HG02884 (cell line): Measurements from ENCODE around the gene THEM5.
"Not testable (repeated sequence)": the region's sequence is repeated elsewhere in the genome, so short reads cannot be mapped to it uniquely, and the experiment has no call there.

ENCODE experiments used
- ATAC-seq: cut with Tn5 transposase; IDR thresholded peaks from one replicate; pipeline ENCODE4 v1.9.1; 2021; ENCODE audit warnings: mild to moderate bottlenecking, moderate library complexity; ENCODE audit not compliant: unreplicated experiment

Gene THEM5, protein sequence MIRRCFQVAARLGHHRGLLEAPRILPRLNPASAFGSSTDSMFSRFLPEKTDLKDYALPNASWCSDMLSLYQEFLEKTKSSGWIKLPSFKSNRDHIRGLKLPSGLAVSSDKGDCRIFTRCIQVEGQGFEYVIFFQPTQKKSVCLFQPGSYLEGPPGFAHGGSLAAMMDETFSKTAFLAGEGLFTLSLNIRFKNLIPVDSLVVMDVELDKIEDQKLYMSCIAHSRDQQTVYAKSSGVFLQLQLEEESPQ

DNA sequence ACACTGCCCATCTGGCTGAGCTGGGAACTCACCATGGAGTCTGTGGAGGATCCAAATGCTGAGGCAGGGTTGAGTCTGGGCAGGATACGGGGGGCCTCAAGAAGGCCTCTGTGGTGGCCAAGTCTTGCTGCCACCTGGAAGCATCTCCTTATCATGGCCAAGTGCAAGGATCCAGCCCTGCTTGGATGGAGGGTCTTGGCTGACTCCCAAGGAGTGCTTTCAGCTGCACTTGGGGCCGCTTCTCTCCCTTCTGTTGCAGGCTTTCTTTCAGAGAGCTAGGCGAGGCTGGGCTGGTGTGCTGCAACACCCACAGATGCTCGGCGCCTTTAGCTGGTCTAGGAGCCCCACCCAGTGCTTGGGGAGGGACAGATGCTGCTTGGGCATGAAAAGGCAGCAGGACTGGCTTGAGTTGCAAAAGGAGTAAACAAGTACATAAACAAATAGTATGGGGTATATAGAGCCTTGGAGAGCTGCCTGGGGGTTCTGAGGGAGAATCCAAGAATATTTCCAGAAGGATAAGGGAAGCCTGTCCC, at the start of gene THEM5:
Gene THEM5, minus strand, starts transcription at position 302 of the 533 bp plus-strand sequence. Its CDS starts 147 bp downstream, at position 155.
- no peak for ATAC-seq

DNA sequence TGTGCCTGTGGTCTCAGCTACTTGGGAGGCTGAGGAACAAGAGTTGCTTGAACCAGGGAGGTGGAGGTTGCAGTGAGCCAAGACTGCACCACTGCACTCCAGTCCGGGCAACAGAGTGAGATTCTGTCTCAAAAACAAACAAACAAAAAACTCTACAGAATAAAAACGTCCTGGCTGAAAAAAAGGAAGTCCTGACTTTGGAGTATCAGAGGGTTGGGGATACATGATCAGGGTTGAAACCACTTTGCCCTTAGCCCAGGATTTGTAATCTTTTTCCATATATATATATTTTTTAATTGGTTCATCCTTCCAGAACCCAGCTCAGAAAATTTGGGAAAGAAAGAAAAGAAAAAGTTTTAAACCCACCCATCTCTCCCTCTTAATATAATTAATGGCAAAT, 49.3 kb upstream of the THEM5 start:
- ATAC-seq = no peak

- ATAC-seq = not testable (repeated sequence)
These were observed 47.3 kb upstream of the THEM5 start for GRCh38 chr1:151900804-151901203.

DNA sequence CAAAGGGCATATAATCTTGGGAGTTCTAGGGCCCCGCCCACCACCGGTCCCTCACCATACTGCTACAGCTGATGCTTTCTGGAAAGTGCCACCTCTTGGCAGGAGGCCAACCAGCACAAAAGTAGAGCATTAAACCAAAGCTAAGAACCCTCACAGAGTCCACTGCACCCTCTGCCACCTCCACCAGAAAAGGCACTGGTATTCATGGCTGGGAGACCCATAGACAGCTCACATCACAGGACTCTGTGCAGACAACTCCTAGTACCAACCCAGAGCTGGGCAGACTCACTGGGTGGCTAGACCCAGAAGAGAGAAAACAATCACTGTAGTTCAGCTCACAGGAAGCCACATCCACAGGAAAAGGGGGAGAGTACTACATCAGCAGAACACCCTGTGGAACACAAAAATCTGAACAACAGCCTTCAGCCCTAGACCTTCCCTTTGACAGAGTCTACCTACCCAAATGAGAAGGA, 45.0 kb upstream of the THEM5 start:
- ATAC-seq = no peak

DNA sequence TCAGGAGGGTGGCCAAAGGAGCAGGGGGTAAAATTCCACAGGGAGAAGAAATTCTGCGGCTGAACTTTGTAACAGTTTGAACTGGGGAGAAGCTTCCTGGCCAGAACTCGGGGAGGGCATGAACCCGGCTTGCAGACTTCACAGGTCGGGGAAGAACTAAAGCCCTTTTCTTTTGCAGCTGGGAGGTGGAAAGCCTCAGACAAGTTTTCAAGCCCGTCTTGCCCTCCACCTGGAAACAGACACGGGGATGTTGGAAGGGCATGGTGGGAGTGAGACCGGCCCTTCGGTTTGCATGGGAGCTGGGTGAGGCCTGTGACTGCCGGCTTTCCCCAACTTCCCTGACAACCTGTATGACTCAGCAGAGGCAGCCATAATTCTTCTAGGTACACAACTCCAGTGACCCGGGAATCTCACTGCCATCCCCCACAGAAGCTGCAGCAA, 44.5 kb upstream of the THEM5 start:
- no peak for ATAC-seq

DNA sequence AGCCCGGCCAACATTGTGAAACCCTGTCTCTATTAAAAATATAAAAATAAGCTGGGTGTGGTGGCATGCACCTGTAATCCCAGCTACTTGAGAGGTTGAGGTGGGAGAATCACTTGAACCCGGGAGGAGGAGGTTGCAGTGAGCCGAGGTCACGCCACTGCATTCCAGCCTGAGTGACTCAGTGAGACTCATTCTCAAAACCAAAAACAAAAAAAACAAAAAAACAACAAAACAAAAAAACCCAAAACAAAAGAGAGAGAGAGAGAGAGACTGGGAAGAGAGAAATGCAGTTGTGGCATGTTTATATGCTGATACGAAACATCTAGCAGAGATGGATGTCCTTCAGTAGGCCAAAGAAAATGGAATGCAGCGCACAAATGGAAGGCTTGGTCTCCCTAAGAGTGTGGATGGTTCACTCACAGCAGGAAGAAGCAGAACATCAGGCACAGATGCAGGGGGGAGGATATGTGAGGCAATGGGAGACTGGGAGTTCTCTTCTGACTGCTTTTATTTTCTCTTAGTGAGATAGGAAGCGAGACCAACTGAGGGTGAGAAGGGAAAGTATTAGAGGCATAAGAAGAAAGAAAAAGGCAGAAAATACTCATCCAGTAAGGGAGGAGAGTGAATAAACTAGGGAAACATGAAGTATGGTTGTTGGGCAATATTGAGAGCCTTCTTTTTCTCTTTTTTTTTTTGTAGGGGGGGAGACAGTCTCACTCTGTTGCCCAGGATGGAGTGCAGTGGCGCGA, 39.8 kb upstream of the THEM5 start:
- ATAC-seq = no peak

DNA sequence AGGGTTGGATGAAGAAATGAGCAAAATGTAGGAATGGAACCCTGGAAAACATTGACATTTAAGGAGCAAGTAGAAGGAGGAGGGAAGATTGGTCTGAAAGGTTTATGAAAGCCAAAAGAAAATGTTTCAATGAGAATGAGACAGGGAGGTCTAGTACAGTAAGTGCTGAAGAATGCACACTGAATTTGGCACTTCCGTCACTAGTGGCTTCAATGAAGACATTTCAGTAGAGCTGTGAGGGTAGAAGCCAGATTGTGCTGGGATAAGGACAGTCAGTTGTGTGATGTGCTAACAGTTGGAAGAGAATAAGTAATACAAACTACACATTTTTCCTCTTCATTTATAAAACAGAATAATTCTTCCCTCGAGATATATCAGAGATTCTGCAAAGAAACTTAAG, 38.7 kb upstream of the THEM5 start:
- no peak for ATAC-seq

GRCh38 chr1:151891512-151891911, 38.0 kb upstream of the THEM5 start:
- ATAC-seq = no peak

DNA sequence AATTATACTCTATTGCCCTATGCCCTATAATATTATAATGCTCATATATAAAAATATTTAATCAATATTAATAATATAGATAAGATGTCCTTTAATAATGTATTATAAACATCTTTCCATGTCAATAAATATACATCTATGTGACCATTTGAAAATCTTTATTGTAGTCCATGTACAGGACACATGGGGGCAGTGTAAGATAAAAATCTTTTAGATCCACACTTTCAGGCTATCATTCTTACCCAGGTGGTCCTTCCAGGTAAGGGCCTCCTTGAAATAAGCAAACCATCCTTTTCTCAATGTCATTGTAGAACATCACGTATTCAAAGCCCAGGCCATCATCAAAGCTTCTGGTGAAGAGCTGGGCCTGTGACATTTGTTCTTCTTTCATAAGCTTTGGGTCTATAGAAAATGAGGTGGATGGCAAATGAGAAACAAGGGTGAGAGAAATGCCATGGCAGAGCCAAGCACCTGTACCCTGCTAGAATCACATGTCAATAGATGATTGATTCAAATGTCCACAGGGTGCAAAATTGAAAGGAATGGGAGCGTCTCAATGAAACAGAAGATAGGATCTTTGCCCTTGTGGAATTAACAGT, 35.6 kb upstream of the THEM5 start:
- ATAC-seq = no peak

- no peak for ATAC-seq
These were observed 33.5 kb upstream of the THEM5 start for GRCh38 chr1:151887028-151887427.

GRCh38 chr1:151885479-151885878, 32.0 kb upstream of the THEM5 start:
- ATAC-seq = no peak

DNA sequence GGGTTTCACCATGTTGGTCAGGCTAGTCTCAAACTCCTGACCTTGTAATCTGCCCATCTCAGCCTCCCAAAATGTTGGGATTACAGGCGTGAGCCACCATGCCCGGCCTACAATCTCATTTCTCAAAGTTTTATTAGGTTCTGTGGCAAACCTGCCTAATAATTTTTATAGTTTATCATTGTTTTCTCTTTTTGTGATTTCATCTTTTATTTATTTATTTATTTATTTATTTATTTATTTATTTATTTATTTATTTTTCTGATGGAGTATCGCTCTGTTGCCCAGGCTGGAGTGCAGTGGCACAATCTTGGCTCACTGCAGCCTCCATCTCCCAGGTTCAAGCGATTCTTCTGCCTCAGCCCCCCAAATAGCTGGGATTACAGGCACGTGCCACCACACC, 31.4 kb upstream of the THEM5 start:
- not testable (repeated sequence) for ATAC-seq

DNA sequence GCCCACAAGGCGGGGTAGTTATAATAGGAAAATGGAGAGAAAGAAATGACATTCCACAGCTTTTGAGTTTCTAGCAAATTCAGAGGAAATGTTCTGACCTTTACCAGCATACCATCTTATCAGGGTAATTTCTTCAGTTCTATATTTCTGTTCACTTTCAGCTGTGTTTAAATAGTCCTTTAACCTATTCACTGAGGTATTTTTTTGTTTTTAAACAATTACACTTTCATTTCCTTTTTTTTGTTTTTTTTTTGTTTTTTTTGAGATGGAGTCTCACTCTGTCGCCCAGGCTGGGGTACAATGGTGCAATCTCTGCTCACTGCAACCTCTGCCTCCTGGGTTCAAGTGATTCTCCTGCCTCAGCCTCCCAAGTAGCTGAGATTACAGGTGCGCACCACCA, 30.9 kb upstream of the THEM5 start:
- not testable (repeated sequence) for ATAC-seq

DNA sequence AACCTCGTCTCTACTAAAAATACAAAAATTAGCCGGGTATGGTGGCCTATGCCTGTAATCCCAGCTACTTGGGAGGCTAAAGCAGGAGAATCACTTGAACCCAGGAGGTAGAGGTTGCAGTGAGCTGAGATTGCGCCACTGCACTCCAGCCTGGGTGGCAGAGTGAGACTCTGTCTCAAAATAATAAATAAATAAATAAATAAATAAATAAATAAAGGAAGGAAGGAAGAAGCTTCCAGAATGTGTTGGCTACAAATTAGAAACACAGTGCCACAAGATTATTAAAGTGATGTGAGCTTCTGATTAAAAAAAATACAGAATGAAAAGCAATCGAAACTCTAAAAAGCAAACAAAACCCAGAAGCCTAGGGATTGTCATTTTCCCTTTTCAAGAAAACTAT, 30.4 kb upstream of the THEM5 start:
- ATAC-seq = not testable (repeated sequence)

- not testable (repeated sequence) for ATAC-seq
These were observed 29.4 kb upstream of the THEM5 start for GRCh38 chr1:151882918-151883317.

- no peak for ATAC-seq
These were observed 29.0 kb upstream of the THEM5 start for GRCh38 chr1:151882466-151882865.

- no peak for ATAC-seq
These were observed 28.0 kb upstream of the THEM5 start for GRCh38 chr1:151881479-151881878.

- no peak for ATAC-seq
These were observed 22.0 kb upstream of the THEM5 start for GRCh38 chr1:151875419-151876097.

GRCh38 chr1:151872776-151873175, 19.3 kb upstream of the THEM5 start:
- not testable (repeated sequence) for ATAC-seq

- ATAC-seq = no peak
These were observed 17.9 kb upstream of the THEM5 start for GRCh38 chr1:151871284-151872030.
